Panc1 (cell line): Measurements from ENCODE around the gene SCLT1. TPM values are rescaled to one million over a fixed set of nuclear protein-coding genes. Genes with fewer than 3 reads are reported as not detected.

ENCODE experiments used
- ATAC-seq: fragments of 200-7000 bp; cut with Tn5 transposase; 2 replicates; pipeline ENCODE4 v1.9.1; 2020; ENCODE audit warnings: mild to moderate bottlenecking, moderate library complexity
- BruUV-seq: library from RNA; stranded (reverse); fragments of 400-500 nt; replicated peaks from 2 replicates; lab custom pipeline; 2021; lab: Mats Ljungman, UMichigan
- CTCF ChIA-PET: fragments of 300-600 bp; sonication (Branson Sonifier 250); formaldehyde crosslinking; loops from one replicate; lab custom pipeline; 2022; ENCODE audit warnings: antibody characterized with exemption; lab: Charles Lee
- POLR2A ChIA-PET: fragments of 300-600 bp; sonication (Branson Sonifier 250); formaldehyde crosslinking; loops from one replicate; lab custom pipeline; 2022; ENCODE audit warnings: antibody characterized with exemption; lab: Charles Lee
- DNase-seq: peaks from one replicate; pipeline ENCODE4 v3.0.0-alpha.2; 2010; ENCODE audit warnings: low read depth, low spot score
- H3K27ac ChIP-seq: 2 replicates; pipeline ENCODE4 v1.5.1; 2011; ENCODE audit warnings: mild to moderate bottlenecking, low read length, inconsistent platforms
- H3K27me3 ChIP-seq: fragments of 200-500 bp; sonication (Bioruptor generic); 2 replicates; pipeline ENCODE4 v1.6.0; 2014; ENCODE audit warnings: low read length, inconsistent platforms; ENCODE audit not compliant: control insufficient read depth, insufficient read depth
- H3K36me3 ChIP-seq: fragments of 200-500 bp; sonication (Bioruptor generic); 2 replicates; pipeline ENCODE4 v1.5.1; 2014; ENCODE audit warnings: inconsistent platforms, mild to moderate bottlenecking, low read length, moderate library complexity; ENCODE audit not compliant: control insufficient read depth, insufficient read depth
- H3K4me1 ChIP-seq: 2 replicates; pipeline ENCODE4 v1.5.1; 2011; ENCODE audit warnings: inconsistent platforms, mild to moderate bottlenecking, low read length, moderate library complexity; ENCODE audit not compliant: control insufficient read depth, insufficient read depth
- H3K4me3 ChIP-seq, 2 experiments: 2 replicates each; pipeline ENCODE4 v1.5.1; 2011 to 2012; ENCODE audit warnings: low read depth in 2 of 2, low read length in 2 of 2, mild to moderate bottlenecking in 2 of 2, inconsistent platforms in 1 of 2, moderate library complexity in 1 of 2
- H3K9me3 ChIP-seq: fragments of 200-500 bp; sonication (Bioruptor generic); 2 replicates; pipeline ENCODE4 v1.5.1; 2014; ENCODE audit warnings: low read depth, mild to moderate bottlenecking, inconsistent platforms, low read length, moderate library complexity; ENCODE audit not compliant: control insufficient read depth, insufficient read depth
- CTCF ChIP-seq: fragments of 450-650 bp; IDR thresholded peaks from 2 replicates; pipeline ENCODE4 v1.5.1; 2017; ENCODE audit warnings: mild to moderate bottlenecking
- POLR2AphosphoS5 ChIP-seq: IDR thresholded peaks from 2 replicates; pipeline ENCODE4 v1.6.1; 2012; ENCODE audit warnings: mild to moderate bottlenecking, low read depth, low read length, moderate library complexity
- REST ChIP-seq, 2 experiments: IDR thresholded peaks; 2 replicates each; pipeline ENCODE4 v1.6.1; 2011 to 2012; ENCODE audit warnings: low read depth in 2 of 2, control low read depth in 1 of 2, low read length in 1 of 2, mild to moderate bottlenecking in 1 of 2, moderate library complexity in 1 of 2; ENCODE audit not compliant: insufficient read depth in 1 of 2
- SIN3A ChIP-seq: IDR thresholded peaks from 2 replicates; pipeline ENCODE4 v1.6.1; 2012; ENCODE audit warnings: low read depth, mild to moderate bottlenecking, low read length, moderate library complexity, borderline replicate concordance; ENCODE audit not compliant: insufficient read depth
- TCF7L2 ChIP-seq: IDR thresholded peaks from 2 replicates; pipeline ENCODE4 v1.6.1; 2011; ENCODE audit warnings: mild to moderate bottlenecking, low read depth, low read length, inconsistent platforms
- in situ Hi-C: cut with HindIII; loops from 2 replicates; pipeline ENCODE4 v1.10.0; 2016; ENCODE audit warnings: low sequenced_read_pairs, low pct_unique_long_range_greater_than_20kb
- intact Hi-C: fragments of 100-400 bp; cut with micrococcal nuclease; formaldehyde crosslinking; loops from one replicate; pipeline ENCODE4 v1.10.0; 2022; ENCODE audit not compliant: unreplicated experiment
- total RNA-seq: library from RNA; stranded (reverse); gene quantifications from one replicate; pipeline ENCODE4 v1.2.1, GENCODE V29; 2021; ENCODE audit not compliant: unreplicated experiment

Gene SCLT1
- total RNA-seq, 1 experiment from 2014 or later = 9.7 TPM

GRCh38 chr4:129136433-129136832 lies 43.1 kb upstream of the SCLT1 start:
- no peaks in the 10 kb centered on the region for H3K4me1 ChIP-seq
- intact Hi-C loops (no loop called here), in situ Hi-C loops (no loop called here)
- no TSS peak for BruUV-seq
- H3K27ac ChIP-seq = no peak overlapping the region
- POLR2A ChIA-PET = no interaction called here
- H3K36me3 ChIP-seq = no peaks in the 10 kb centered on the region
- ATAC-seq (no peak), DNase-seq (no peak)
- no peaks in the 10 kb centered on the region for H3K27me3 ChIP-seq
- H3K9me3 ChIP-seq = no peaks in the 10 kb centered on the region
- TF ChIP-seq TCF7L2 = no peak
- no peak for TF ChIP-seq REST (IDR thresholded peaks at IDR 0.05; ENCODE audit: insufficient read depth in 1 of 2, low read depth in 2 of 2, low read length in 1 of 2)
- no peak for TF ChIP-seq CTCF
- no peak overlapping the region for H3K4me3 ChIP-seq
- CTCF ChIA-PET = no interaction called here

DNA sequence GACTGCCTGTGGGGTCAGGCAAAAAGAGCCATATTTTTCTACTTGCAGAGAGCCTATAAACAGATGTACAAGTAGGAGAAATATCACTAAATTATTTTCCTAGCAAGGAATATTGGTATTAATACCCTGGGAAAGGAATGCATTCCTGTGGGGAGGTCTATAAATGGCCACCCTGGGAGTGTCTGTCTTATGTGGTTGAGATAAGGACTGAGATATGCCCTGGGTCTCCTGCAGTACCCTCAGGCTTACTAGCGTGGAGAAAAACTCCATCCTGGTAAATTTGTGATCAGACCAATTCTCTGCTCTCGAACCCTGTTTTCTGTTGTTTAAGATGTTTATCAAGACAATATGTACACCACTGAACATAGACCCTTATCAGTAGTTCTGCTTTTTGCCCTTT lies 38.0 kb upstream of the SCLT1 start:
- no peak for ATAC-seq
- POLR2A ChIA-PET = no interaction called here

More for the DNA sequence above, 38.0 kb upstream of the SCLT1 start:
- Histone ChIP-seq H3K27ac (no peak overlapping the region), H3K9me3 (no peaks in the 10 kb centered on the region), H3K36me3 (no peaks in the 10 kb centered on the region), H3K27me3 (no peaks in the 10 kb centered on the region), H3K4me1 (no peaks in the 10 kb centered on the region), H3K4me3 (no peak overlapping the region)
- BruUV-seq = no TSS peak
- in situ Hi-C loops (no loop called here), intact Hi-C loops (no loop called here)
- TF ChIP-seq POLR2AphosphoS5 (no peak), CTCF (no peak), SIN3A (no peak), TCF7L2 (no peak), REST (IDR thresholded peaks at IDR 0.05; ENCODE audit: insufficient read depth in 1 of 2, low read depth in 2 of 2, low read length in 1 of 2) (no peak)
- DNase-seq = no peak
- CTCF ChIA-PET = no interaction called here
